GM23338 (cell line): ENCODE measurements around the gene FGF2. TPM values are rescaled to one million over a fixed set of nuclear protein-coding genes. Genes with fewer than 3 reads are reported as not detected.

Source experiments
- ATAC-seq: fragments of 200-7000 bp; cut with Tn5 transposase; 3 replicates; pipeline ENCODE4 v1.9.1; 2020
- DNase-seq: peaks from one replicate; pipeline ENCODE4 v3.0.0-alpha.2; 2015; ENCODE audit warnings: low spot score
- H2AFZ ChIP-seq: fragments of 200-600 bp; sonication (generic); 2 replicates; pipeline ENCODE4 v1.8.0; 2016; ENCODE audit warnings: antibody characterized with exemption, mild to moderate bottlenecking, moderate library complexity
- H3F3A ChIP-seq: fragments of 200-600 bp; sonication (generic); replicated peaks from 2 replicates; pipeline ENCODE4 v1.8.0; 2017; ENCODE audit warnings: antibody characterized with exemption, mixed run types, low read depth
- H3K27ac ChIP-seq: fragments of 200-600 bp; sonication (generic); 2 replicates; pipeline ENCODE4 v1.6.1; 2016; ENCODE audit warnings: low read depth
- H3K27me3 ChIP-seq: fragments of 200-600 bp; sonication (generic); 2 replicates; pipeline ENCODE4 v1.8.0; 2016; ENCODE audit warnings: mild to moderate bottlenecking, mixed run types, moderate library complexity; ENCODE audit not compliant: insufficient read depth
- H3K36me3 ChIP-seq: fragments of 200-600 bp; sonication (generic); 2 replicates; pipeline ENCODE4 v1.8.0; 2016; ENCODE audit warnings: mild to moderate bottlenecking; ENCODE audit not compliant: insufficient read depth
- H3K4me1 ChIP-seq: fragments of 200-600 bp; sonication (generic); 2 replicates; pipeline ENCODE4 v1.8.0; 2016; ENCODE audit warnings: mild to moderate bottlenecking, moderate library complexity; ENCODE audit not compliant: insufficient read depth
- H3K4me2 ChIP-seq: fragments of 200-600 bp; sonication (generic); 2 replicates; pipeline ENCODE4 v1.7.1; 2017; ENCODE audit warnings: mixed run types
- H3K4me3 ChIP-seq: fragments of 200-600 bp; sonication (generic); 2 replicates; pipeline ENCODE4 v1.6.1; 2016; ENCODE audit warnings: mixed run types
- H3K79me2 ChIP-seq: fragments of 200-600 bp; sonication (generic); replicated peaks from 2 replicates; pipeline ENCODE4 v1.8.0; 2017; ENCODE audit warnings: mild to moderate bottlenecking; ENCODE audit not compliant: insufficient read depth
- H3K9me2 ChIP-seq: fragments of 200-600 bp; sonication (generic); 2 replicates; pipeline ENCODE4 v1.8.0; 2017; ENCODE audit not compliant: insufficient read depth
- H4K20me1 ChIP-seq: fragments of 200-600 bp; sonication (generic); replicated peaks from 2 replicates; pipeline ENCODE4 v1.8.0; 2017; ENCODE audit warnings: mild to moderate bottlenecking; ENCODE audit not compliant: insufficient read depth
- H3K27ac Mint-ChIP-seq: 2 replicates; pipeline ENCODE4 v1.8.0; 2020; ENCODE audit warnings: inconsistent platforms, mild to moderate bottlenecking, moderate library complexity, mixed read lengths
- H3K27me3 Mint-ChIP-seq: 3 replicates; pipeline ENCODE4 v1.8.0; 2022; ENCODE audit warnings: low read depth, mild to moderate bottlenecking, moderate library complexity, mixed read lengths, inconsistent platforms; ENCODE audit not compliant: insufficient read depth, poor library complexity
- H3K36me3 Mint-ChIP-seq: 3 replicates; pipeline ENCODE4 v1.8.0; 2021; ENCODE audit warnings: low read depth, mild to moderate bottlenecking, inconsistent platforms, moderate library complexity, mixed read lengths
- H3K4me1 Mint-ChIP-seq: 3 replicates; pipeline ENCODE4 v1.8.0; 2020; ENCODE audit warnings: mild to moderate bottlenecking, inconsistent platforms, mixed read lengths
- H3K4me3 Mint-ChIP-seq: 3 replicates; pipeline ENCODE4 v1.8.0; 2021; ENCODE audit warnings: moderate library complexity, mild to moderate bottlenecking, inconsistent platforms, mixed read lengths
- H3K9me3 Mint-ChIP-seq: 3 replicates; pipeline ENCODE4 v1.8.0; 2020; ENCODE audit warnings: moderate library complexity, mild to moderate bottlenecking, inconsistent platforms, mixed read lengths
- CREB1 ChIP-seq: fragments of 250-450 bp; sonication (Bioruptor Pico); IDR thresholded peaks from 2 replicates; pipeline ENCODE4 v1.5.0; 2020; ENCODE audit warnings: low read depth, mild to moderate bottlenecking, moderate library complexity
- CTCF ChIP-seq, 2 experiments: fragments of 200-600 bp in 1 of 2; sonication (generic) in 1 of 2; conservative IDR thresholded peaks; 2 replicates each; pipeline versions ENCODE4 v1.5.1 to v1.6.1; 2016 to 2017; ENCODE audit warnings: antibody characterized with exemption in 2 of 2, low read depth in 2 of 2, mild to moderate bottlenecking in 2 of 2, moderate library complexity in 1 of 2
- ETS1 ChIP-seq: IDR thresholded peaks from 2 replicates; pipeline ENCODE4 v1.6.1; 2016; ENCODE audit warnings: antibody characterized with exemption
- EZH2 ChIP-seq: fragments of 200-600 bp; sonication (generic); IDR thresholded peaks from one replicate; pipeline ENCODE4 v1.8.0; 2017; ENCODE audit warnings: antibody characterized with exemption, mild to moderate bottlenecking, low read depth; ENCODE audit not compliant: unreplicated experiment
- EZH2phosphoT487 ChIP-seq: fragments of 200-600 bp; sonication (generic); IDR thresholded peaks from one replicate; pipeline ENCODE4 v1.8.1; 2018; ENCODE audit warnings: antibody characterized with exemption; ENCODE audit not compliant: unreplicated experiment
- JUNB ChIP-seq: IDR thresholded peaks from one replicate; pipeline ENCODE4 v1.6.1; 2016; ENCODE audit warnings: antibody characterized with exemption; ENCODE audit not compliant: unreplicated experiment
- NANOG ChIP-seq: IDR thresholded peaks from 2 replicates; pipeline ENCODE4 v1.6.1; 2016; ENCODE audit warnings: antibody characterized with exemption, borderline replicate concordance
- POLR2AphosphoS5 ChIP-seq: IDR thresholded peaks from 2 replicates; pipeline ENCODE4 v1.6.1; 2016; ENCODE audit warnings: antibody characterized with exemption, low read depth
- STAT1 ChIP-seq: IDR thresholded peaks from one replicate; pipeline ENCODE4 v1.6.1; 2016; ENCODE audit warnings: antibody characterized with exemption; ENCODE audit not compliant: unreplicated experiment
- ZNF114 ChIP-seq: fragments of 250-450 bp; sonication (Bioruptor Pico); IDR thresholded peaks from 2 replicates; pipeline ENCODE4 v1.5.0; 2020; ENCODE audit warnings: mild to moderate bottlenecking, moderate library complexity
- ZNF331 ChIP-seq: fragments of 250-450 bp; sonication (Bioruptor Pico); IDR thresholded peaks from 2 replicates; pipeline ENCODE4 v1.5.0; 2020; ENCODE audit warnings: low read depth, mild to moderate bottlenecking, moderate library complexity
- polyA plus RNA-seq: library from polyadenylated mRNA; unstranded; fragments of >200 nt; fragmentation: Nextera tagmentation; extraction: Ambion mirVana; gene quantifications from 2 replicates; pipeline ENCODE4 v1.2.1, GENCODE V29; 2016
- total RNA-seq: library from RNA; depleted of rRNA; stranded (reverse); fragments of >200 nt; shearing (Covaris generic); gene quantifications from 2 replicates; pipeline ENCODE4 v1.2.3, GENCODE V29; 2014
- TF ChIP-seq, protein P1 (sequence below): fragments of 250-450 bp; sonication (Bioruptor Pico); IDR thresholded peaks from 2 replicates; pipeline ENCODE4 v1.5.0; 2020; ENCODE audit warnings: mild to moderate bottlenecking, moderate library complexity
- TF ChIP-seq, protein P2 (sequence below): IDR thresholded peaks from one replicate; pipeline ENCODE4 v1.6.1; 2018; ENCODE audit warnings: antibody characterized with exemption; ENCODE audit not compliant: unreplicated experiment

FGF2 gene
- total and polyA plus RNA-seq, 2 experiments from 2014 or later = 28.3 to 84.4 TPM

DNA sequence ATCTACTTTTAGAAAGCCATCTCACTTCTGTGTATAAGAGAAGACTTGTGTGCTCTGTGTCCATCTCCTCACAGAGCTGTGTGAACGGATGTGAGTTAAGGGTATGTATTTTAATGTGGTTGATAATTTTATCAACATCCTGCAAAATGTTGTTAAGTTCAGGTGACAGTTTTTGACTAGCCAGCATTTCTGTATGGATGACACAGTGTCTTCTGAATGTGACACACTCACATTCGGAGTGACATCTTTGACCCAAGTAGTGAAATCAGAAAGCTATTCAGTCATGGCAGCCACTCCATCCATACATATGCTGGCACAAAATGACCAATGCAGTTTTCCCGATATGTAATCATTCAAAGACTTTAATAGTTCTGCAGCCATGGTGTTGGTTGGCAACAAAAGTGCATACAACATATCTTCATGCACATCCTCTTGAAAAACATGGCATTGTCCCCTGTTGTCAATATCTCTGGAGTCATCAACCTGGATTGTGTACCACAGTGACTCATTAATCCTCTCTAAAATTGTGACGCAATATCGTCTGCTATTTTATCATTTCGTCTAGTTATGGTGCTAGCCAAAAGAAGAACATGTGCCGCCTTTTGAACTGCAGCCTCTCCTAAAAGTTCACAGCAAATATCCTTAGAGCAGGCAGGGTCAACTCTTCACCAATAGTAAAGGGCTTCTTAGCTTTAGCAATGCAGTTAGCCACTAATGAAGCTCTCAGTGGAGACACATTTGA lies 6.8 kb upstream of the FGF2 start:
- DNase-seq = no peak
- TF ChIP-seq CTCF (conservative IDR thresholded peaks at IDR 0.05; ENCODE audit: low read depth in 2 of 2) = no peak
- TF ChIP-seq CREB1 = no peak
- no peak for TF ChIP-seq JUNB
- TF ChIP-seq ZNF114 (CRISPR knock-in tag) = no peak
- no peak for TF ChIP-seq POLR2AphosphoS5
- no peak for TF ChIP-seq ZNF331 (CRISPR knock-in tag)
- TF ChIP-seq NANOG = no peak
- TF ChIP-seq EZH2 = no peak
- TF ChIP-seq, protein P1, sequence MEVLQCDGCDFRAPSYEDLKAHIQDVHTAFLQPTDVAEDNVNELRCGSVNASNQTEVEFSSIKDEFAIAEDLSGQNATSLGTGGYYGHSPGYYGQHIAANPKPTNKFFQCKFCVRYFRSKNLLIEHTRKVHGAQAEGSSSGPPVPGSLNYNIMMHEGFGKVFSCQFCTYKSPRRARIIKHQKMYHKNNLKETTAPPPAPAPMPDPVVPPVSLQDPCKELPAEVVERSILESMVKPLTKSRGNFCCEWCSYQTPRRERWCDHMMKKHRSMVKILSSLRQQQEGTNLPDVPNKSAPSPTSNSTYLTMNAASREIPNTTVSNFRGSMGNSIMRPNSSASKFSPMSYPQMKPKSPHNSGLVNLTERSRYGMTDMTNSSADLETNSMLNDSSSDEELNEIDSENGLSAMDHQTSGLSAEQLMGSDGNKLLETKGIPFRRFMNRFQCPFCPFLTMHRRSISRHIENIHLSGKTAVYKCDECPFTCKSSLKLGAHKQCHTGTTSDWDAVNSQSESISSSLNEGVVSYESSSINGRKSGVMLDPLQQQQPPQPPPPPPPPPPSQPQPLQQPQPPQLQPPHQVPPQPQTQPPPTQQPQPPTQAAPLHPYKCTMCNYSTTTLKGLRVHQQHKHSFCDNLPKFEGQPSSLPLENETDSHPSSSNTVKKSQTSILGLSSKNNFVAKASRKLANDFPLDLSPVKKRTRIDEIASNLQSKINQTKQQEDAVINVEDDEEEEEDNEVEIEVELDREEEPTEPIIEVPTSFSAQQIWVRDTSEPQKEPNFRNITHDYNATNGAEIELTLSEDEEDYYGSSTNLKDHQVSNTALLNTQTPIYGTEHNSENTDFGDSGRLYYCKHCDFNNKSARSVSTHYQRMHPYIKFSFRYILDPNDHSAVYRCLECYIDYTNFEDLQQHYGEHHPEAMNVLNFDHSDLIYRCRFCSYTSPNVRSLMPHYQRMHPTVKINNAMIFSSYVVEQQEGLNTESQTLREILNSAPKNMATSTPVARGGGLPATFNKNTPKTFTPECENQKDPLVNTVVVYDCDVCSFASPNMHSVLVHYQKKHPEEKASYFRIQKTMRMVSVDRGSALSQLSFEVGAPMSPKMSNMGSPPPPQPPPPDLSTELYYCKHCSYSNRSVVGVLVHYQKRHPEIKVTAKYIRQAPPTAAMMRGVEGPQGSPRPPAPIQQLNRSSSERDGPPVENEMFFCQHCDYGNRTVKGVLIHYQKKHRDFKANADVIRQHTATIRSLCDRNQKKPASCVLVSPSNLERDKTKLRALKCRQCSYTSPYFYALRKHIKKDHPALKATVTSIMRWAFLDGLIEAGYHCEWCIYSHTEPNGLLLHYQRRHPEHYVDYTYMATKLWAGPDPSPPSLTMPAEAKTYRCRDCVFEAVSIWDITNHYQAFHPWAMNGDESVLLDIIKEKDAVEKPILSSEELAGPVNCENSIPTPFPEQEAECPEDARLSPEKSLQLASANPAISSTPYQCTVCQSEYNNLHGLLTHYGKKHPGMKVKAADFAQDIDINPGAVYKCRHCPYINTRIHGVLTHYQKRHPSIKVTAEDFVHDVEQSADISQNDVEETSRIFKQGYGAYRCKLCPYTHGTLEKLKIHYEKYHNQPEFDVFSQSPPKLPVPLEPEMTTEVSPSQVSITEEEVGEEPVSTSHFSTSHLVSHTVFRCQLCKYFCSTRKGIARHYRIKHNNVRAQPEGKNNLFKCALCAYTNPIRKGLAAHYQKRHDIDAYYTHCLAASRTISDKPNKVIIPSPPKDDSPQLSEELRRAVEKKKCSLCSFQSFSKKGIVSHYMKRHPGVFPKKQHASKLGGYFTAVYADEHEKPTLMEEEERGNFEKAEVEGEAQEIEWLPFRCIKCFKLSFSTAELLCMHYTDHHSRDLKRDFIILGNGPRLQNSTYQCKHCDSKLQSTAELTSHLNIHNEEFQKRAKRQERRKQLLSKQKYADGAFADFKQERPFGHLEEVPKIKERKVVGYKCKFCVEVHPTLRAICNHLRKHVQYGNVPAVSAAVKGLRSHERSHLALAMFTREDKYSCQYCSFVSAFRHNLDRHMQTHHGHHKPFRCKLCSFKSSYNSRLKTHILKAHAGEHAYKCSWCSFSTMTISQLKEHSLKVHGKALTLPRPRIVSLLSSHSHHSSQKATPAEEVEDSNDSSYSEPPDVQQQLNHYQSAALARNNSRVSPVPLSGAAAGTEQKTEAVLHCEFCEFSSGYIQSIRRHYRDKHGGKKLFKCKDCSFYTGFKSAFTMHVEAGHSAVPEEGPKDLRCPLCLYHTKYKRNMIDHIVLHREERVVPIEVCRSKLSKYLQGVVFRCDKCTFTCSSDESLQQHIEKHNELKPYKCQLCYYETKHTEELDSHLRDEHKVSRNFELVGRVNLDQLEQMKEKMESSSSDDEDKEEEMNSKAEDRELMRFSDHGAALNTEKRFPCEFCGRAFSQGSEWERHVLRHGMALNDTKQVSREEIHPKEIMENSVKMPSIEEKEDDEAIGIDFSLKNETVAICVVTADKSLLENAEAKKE = no peak
- no peak for TF ChIP-seq STAT1
- TF ChIP-seq ETS1 = no peak
- TF ChIP-seq EZH2phosphoT487 = no peak
- TF ChIP-seq, protein P2, sequence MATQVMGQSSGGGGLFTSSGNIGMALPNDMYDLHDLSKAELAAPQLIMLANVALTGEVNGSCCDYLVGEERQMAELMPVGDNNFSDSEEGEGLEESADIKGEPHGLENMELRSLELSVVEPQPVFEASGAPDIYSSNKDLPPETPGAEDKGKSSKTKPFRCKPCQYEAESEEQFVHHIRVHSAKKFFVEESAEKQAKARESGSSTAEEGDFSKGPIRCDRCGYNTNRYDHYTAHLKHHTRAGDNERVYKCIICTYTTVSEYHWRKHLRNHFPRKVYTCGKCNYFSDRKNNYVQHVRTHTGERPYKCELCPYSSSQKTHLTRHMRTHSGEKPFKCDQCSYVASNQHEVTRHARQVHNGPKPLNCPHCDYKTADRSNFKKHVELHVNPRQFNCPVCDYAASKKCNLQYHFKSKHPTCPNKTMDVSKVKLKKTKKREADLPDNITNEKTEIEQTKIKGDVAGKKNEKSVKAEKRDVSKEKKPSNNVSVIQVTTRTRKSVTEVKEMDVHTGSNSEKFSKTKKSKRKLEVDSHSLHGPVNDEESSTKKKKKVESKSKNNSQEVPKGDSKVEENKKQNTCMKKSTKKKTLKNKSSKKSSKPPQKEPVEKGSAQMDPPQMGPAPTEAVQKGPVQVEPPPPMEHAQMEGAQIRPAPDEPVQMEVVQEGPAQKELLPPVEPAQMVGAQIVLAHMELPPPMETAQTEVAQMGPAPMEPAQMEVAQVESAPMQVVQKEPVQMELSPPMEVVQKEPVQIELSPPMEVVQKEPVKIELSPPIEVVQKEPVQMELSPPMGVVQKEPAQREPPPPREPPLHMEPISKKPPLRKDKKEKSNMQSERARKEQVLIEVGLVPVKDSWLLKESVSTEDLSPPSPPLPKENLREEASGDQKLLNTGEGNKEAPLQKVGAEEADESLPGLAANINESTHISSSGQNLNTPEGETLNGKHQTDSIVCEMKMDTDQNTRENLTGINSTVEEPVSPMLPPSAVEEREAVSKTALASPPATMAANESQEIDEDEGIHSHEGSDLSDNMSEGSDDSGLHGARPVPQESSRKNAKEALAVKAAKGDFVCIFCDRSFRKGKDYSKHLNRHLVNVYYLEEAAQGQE = no peak
- no peaks in the 10 kb centered on the region for H4K20me1 ChIP-seq
- no peak overlapping the region for H2AFZ ChIP-seq
- Mint-ChIP-seq H3K4me1 (peaks cover 25% of the 10 kb centered on the region), H3K27ac (no peak overlapping the region), H3K9me3 (no peaks in the 10 kb centered on the region), H3K36me3 (no peaks in the 10 kb centered on the region), H3K27me3 (peaks cover 5% of the 10 kb centered on the region), H3K4me3 (no peak overlapping the region)
- H3K27ac ChIP-seq = no peak overlapping the region
- no peaks in the 10 kb centered on the region; the same call in 1 of the 2 replicates for H3K4me1 ChIP-seq
- no peaks in the 10 kb centered on the region for H3F3A ChIP-seq
- no peaks in the 10 kb centered on the region for H3K27me3 ChIP-seq
- H3K4me3 ChIP-seq = no peak overlapping the region
- H3K9me2 ChIP-seq = peaks cover 3% of the 10 kb centered on the region; the same call in 1 of the 2 replicates
- H3K79me2 ChIP-seq = peaks cover under 1% of the 10 kb centered on the region; the same call in 1 of the 2 replicates
- ATAC-seq = no peak
- H3K36me3 ChIP-seq = no peaks in the 10 kb centered on the region
- H3K4me2 ChIP-seq = no peak overlapping the region
